ENCODE data around the gene KCNJ14. TPM values are rescaled to one million over a fixed set of nuclear protein-coding genes. Genes with fewer than 3 reads are reported as not detected.

Gene KCNJ14
- total and polyA plus RNA-seq, 2 of the 8 experiments (the other 6 are each of a cell fraction or from before 2014, with no cell fraction given) = 0.45 to 0.89 TPM

GRCh38 chr19:48491793-48492123, 36.4 kb downstream of the KCNJ14 start (continued):
- TF ChIP-seq, protein P1, sequence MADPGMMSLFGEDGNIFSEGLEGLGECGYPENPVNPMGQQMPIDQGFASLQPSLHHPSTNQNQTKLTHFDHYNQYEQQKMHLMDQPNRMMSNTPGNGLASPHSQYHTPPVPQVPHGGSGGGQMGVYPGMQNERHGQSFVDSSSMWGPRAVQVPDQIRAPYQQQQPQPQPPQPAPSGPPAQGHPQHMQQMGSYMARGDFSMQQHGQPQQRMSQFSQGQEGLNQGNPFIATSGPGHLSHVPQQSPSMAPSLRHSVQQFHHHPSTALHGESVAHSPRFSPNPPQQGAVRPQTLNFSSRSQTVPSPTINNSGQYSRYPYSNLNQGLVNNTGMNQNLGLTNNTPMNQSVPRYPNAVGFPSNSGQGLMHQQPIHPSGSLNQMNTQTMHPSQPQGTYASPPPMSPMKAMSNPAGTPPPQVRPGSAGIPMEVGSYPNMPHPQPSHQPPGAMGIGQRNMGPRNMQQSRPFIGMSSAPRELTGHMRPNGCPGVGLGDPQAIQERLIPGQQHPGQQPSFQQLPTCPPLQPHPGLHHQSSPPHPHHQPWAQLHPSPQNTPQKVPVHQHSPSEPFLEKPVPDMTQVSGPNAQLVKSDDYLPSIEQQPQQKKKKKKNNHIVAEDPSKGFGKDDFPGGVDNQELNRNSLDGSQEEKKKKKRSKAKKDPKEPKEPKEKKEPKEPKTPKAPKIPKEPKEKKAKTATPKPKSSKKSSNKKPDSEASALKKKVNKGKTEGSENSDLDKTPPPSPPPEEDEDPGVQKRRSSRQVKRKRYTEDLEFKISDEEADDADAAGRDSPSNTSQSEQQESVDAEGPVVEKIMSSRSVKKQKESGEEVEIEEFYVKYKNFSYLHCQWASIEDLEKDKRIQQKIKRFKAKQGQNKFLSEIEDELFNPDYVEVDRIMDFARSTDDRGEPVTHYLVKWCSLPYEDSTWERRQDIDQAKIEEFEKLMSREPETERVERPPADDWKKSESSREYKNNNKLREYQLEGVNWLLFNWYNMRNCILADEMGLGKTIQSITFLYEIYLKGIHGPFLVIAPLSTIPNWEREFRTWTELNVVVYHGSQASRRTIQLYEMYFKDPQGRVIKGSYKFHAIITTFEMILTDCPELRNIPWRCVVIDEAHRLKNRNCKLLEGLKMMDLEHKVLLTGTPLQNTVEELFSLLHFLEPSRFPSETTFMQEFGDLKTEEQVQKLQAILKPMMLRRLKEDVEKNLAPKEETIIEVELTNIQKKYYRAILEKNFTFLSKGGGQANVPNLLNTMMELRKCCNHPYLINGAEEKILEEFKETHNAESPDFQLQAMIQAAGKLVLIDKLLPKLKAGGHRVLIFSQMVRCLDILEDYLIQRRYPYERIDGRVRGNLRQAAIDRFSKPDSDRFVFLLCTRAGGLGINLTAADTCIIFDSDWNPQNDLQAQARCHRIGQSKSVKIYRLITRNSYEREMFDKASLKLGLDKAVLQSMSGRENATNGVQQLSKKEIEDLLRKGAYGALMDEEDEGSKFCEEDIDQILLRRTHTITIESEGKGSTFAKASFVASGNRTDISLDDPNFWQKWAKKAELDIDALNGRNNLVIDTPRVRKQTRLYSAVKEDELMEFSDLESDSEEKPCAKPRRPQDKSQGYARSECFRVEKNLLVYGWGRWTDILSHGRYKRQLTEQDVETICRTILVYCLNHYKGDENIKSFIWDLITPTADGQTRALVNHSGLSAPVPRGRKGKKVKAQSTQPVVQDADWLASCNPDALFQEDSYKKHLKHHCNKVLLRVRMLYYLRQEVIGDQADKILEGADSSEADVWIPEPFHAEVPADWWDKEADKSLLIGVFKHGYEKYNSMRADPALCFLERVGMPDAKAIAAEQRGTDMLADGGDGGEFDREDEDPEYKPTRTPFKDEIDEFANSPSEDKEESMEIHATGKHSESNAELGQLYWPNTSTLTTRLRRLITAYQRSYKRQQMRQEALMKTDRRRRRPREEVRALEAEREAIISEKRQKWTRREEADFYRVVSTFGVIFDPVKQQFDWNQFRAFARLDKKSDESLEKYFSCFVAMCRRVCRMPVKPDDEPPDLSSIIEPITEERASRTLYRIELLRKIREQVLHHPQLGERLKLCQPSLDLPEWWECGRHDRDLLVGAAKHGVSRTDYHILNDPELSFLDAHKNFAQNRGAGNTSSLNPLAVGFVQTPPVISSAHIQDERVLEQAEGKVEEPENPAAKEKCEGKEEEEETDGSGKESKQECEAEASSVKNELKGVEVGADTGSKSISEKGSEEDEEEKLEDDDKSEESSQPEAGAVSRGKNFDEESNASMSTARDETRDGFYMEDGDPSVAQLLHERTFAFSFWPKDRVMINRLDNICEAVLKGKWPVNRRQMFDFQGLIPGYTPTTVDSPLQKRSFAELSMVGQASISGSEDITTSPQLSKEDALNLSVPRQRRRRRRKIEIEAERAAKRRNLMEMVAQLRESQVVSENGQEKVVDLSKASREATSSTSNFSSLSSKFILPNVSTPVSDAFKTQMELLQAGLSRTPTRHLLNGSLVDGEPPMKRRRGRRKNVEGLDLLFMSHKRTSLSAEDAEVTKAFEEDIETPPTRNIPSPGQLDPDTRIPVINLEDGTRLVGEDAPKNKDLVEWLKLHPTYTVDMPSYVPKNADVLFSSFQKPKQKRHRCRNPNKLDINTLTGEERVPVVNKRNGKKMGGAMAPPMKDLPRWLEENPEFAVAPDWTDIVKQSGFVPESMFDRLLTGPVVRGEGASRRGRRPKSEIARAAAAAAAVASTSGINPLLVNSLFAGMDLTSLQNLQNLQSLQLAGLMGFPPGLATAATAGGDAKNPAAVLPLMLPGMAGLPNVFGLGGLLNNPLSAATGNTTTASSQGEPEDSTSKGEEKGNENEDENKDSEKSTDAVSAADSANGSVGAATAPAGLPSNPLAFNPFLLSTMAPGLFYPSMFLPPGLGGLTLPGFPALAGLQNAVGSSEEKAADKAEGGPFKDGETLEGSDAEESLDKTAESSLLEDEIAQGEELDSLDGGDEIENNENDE (IDR thresholded peaks at IDR 0.05; ENCODE audit: insufficient replicate concordance, low read length) = no peak
- no peak for TF ChIP-seq CEBPB (IDR thresholded peaks at IDR 0.05; ENCODE audit: low read depth, low read length)
- no peak for TF ChIP-seq CBX5 (IDR thresholded peaks at IDR 0.05; ENCODE audit: low read depth, low read length)

Measured in H1 (cell line).